H1 (cell line): Measurements from ENCODE around the gene HMCN2. TPM values are rescaled to one million over a fixed set of nuclear protein-coding genes. Genes with fewer than 3 reads are reported as not detected.

Source experiments
- CTCF ChIA-PET: fragments of 300-600 bp; sonication (Branson Sonifier 250); formaldehyde crosslinking; loops from one replicate; lab custom pipeline; 2021; ENCODE audit not compliant: partially characterized antibody; lab: Charles Lee
- POLR2A ChIA-PET: fragments of 300-600 bp; sonication (Branson Sonifier 250); formaldehyde crosslinking; loops from one replicate; lab custom pipeline; 2021; ENCODE audit warnings: inconsistent platforms; ENCODE audit not compliant: partially characterized antibody; lab: Charles Lee
- DNase-seq, 2 experiments: peaks; one replicate each; pipeline versions ENCODE4 v3.0.0 to v3.0.0-alpha.2; 2010 to 2022; ENCODE audit warnings: low spot score in 2 of 2, low read depth in 1 of 2, mixed read lengths in 1 of 2
- FAIRE-seq: peaks from 2 replicates; lab custom pipeline; 2011; peaks lifted over from hg19 to GRCh38; lab: Jason Lieb, UNC
- H2AFZ ChIP-seq: 2 replicates; pipeline ENCODE4 v1.8.1; 2012; ENCODE audit warnings: low read length, inconsistent platforms
- H2AK5ac ChIP-seq: 2 replicates; pipeline ENCODE4 v1.6.1; 2013; ENCODE audit warnings: low read depth, low read length
- H2BK120ac ChIP-seq: replicated peaks from 2 replicates; pipeline ENCODE3; 2013; ENCODE audit warnings: low read depth, low read length, inconsistent platforms
- H2BK12ac ChIP-seq: 2 replicates; pipeline ENCODE4 v1.6.1; 2013; ENCODE audit warnings: low read depth, low read length
- H2BK15ac ChIP-seq: 2 replicates; pipeline ENCODE4 v1.6.1; 2013; ENCODE audit warnings: low read length
- H2BK20ac ChIP-seq: 2 replicates; pipeline ENCODE4 v1.6.1; 2013; ENCODE audit warnings: low read length
- H2BK5ac ChIP-seq: 2 replicates; pipeline ENCODE4 v1.6.1; 2013; ENCODE audit warnings: low read depth, low read length
- H3K14ac ChIP-seq: 2 replicates; pipeline ENCODE4 v1.6.1; 2013; ENCODE audit warnings: inconsistent platforms; ENCODE audit not compliant: insufficient read length
- H3K18ac ChIP-seq: 2 replicates; pipeline ENCODE4 v1.6.1; 2013; ENCODE audit warnings: low read length; ENCODE audit errors: extremely low read depth
- H3K23ac ChIP-seq: 2 replicates; pipeline ENCODE4 v1.6.1; 2013; ENCODE audit warnings: inconsistent platforms; ENCODE audit not compliant: insufficient read length
- H3K23me2 ChIP-seq: 2 replicates; pipeline ENCODE4 v1.6.1; 2013; ENCODE audit warnings: low read depth, low read length
- H3K27ac ChIP-seq: 2 replicates; pipeline ENCODE4 v1.6.1; 2011; ENCODE audit warnings: low read depth, low read length, inconsistent platforms
- H3K27me3 ChIP-seq, 4 experiments: replicated peaks in 1 of 4; 1 replicate in 1 of 4; 2 replicates in 3 of 4; pipeline versions ENCODE4 v1.6.1 to v1.8.1; 2011 to 2013; ENCODE audit warnings: low read length in 3 of 4, mild to moderate bottlenecking in 3 of 4, inconsistent platforms in 2 of 4, mixed read lengths in 2 of 4, moderate library complexity in 1 of 4; ENCODE audit not compliant: control insufficient read depth in 3 of 4, insufficient read depth in 3 of 4; ENCODE audit errors: extremely low read depth in 1 of 4
- H3K36me3 ChIP-seq, 4 experiments: 2 replicates each; pipeline versions ENCODE4 v1.6.1 to v1.8.1; 2011 to 2013; ENCODE audit warnings: mild to moderate bottlenecking in 4 of 4, low read length in 3 of 4, moderate library complexity in 2 of 4, control low read depth in 1 of 4, inconsistent platforms in 1 of 4; ENCODE audit not compliant: insufficient read depth in 4 of 4, control insufficient read depth in 2 of 4
- H3K4ac ChIP-seq: replicated peaks from 2 replicates; pipeline ENCODE3; 2013; ENCODE audit warnings: low read length, low read depth, mixed read lengths, inconsistent platforms; ENCODE audit not compliant: insufficient read length
- H3K4me1 ChIP-seq, 4 experiments: replicated peaks in 1 of 4; 1 replicate in 1 of 4; 2 replicates in 3 of 4; pipeline versions ENCODE4 v1.6.1 to v1.8.1; 2011 to 2013; ENCODE audit warnings: low read length in 3 of 4, inconsistent platforms in 2 of 4, mixed read lengths in 1 of 4; ENCODE audit not compliant: insufficient read depth in 4 of 4, control insufficient read depth in 3 of 4
- H3K4me2 ChIP-seq, 2 experiments: 2 replicates each; pipeline versions ENCODE4 v1.6.1 to v1.8.1; 2011 to 2013; ENCODE audit warnings: low read depth in 2 of 2, low read length in 2 of 2, control low read depth in 1 of 2, inconsistent platforms in 1 of 2, mild to moderate bottlenecking in 1 of 2; ENCODE audit not compliant: insufficient read depth in 1 of 2
- H3K4me3 ChIP-seq, 4 experiments: fragments of 200-600, 300-600 bp in 1 of 4; sonication (generic), shearing (Covaris generic), sonication (Bioruptor Twin) in 1 of 4; 2 replicates each; pipeline versions ENCODE4 v1.5.1 to v1.8.1; 2011 to 2016; ENCODE audit warnings: low read length in 4 of 4, low read depth in 3 of 4, control low read depth in 2 of 4, inconsistent platforms in 2 of 4, mild to moderate bottlenecking in 2 of 4, mixed read lengths in 1 of 4, moderate library complexity in 1 of 4; ENCODE audit not compliant: insufficient read depth in 2 of 4; ENCODE audit errors: extremely low read depth in 1 of 4
- H3K56ac ChIP-seq: replicated peaks from 2 replicates; pipeline ENCODE3; 2013; ENCODE audit warnings: low read depth, mild to moderate bottlenecking, mixed read lengths, low read length, inconsistent platforms; ENCODE audit not compliant: insufficient read length
- H3K79me1 ChIP-seq: 2 replicates; pipeline ENCODE4 v1.6.1; 2013; ENCODE audit warnings: low read depth, low read length, control low read depth
- H3K79me2 ChIP-seq, 2 experiments: 2 replicates each; pipeline versions ENCODE4 v1.6.1 to v1.8.1; 2012 to 2013; ENCODE audit warnings: low read length in 2 of 2, mild to moderate bottlenecking in 2 of 2, inconsistent platforms in 1 of 2; ENCODE audit not compliant: insufficient read depth in 2 of 2, control insufficient read depth in 1 of 2
- H3K9ac ChIP-seq, 4 experiments: replicated peaks in 1 of 4; 1 replicate in 1 of 4; 2 replicates in 3 of 4; pipeline versions ENCODE4 v1.6.1 to v1.8.1; 2011 to 2013; ENCODE audit warnings: low read depth in 3 of 4, low read length in 3 of 4, control low read depth in 2 of 4, mild to moderate bottlenecking in 2 of 4, moderate library complexity in 2 of 4, inconsistent platforms in 1 of 4; ENCODE audit errors: extremely low read depth in 1 of 4
- H3K9me3 ChIP-seq, 2 experiments: 2 replicates each; pipeline versions ENCODE4 v1.6.1 to v1.8.1; 2012 to 2013; ENCODE audit warnings: mild to moderate bottlenecking in 2 of 2, moderate library complexity in 2 of 2, control low read depth in 1 of 2, inconsistent platforms in 1 of 2, low read depth in 1 of 2, low read length in 1 of 2, mixed read lengths in 1 of 2; ENCODE audit not compliant: insufficient read depth in 2 of 2
- H4K20me1 ChIP-seq, 2 experiments: replicated peaks in 1 of 2; 2 replicates each; pipeline versions ENCODE3 to v1.8.1; 2011 to 2013; ENCODE audit warnings: inconsistent platforms in 2 of 2, low read length in 2 of 2, mild to moderate bottlenecking in 1 of 2; ENCODE audit not compliant: insufficient read depth in 2 of 2, control insufficient read depth in 1 of 2
- H4K5ac ChIP-seq: 2 replicates; pipeline ENCODE4 v1.6.1; 2013; ENCODE audit warnings: low read length, low read depth, mixed read lengths, inconsistent platforms; ENCODE audit not compliant: insufficient read length
- H4K8ac ChIP-seq: 2 replicates; pipeline ENCODE4 v1.8.0; 2013; ENCODE audit warnings: mild to moderate bottlenecking, moderate library complexity, low read length, inconsistent platforms; ENCODE audit not compliant: insufficient read depth; ENCODE audit errors: extremely low read depth
- H4K91ac ChIP-seq: replicated peaks from 2 replicates; pipeline ENCODE3; 2013; ENCODE audit warnings: low read length, mixed read lengths, inconsistent platforms; ENCODE audit not compliant: insufficient read length
- ATF3 ChIP-seq: IDR thresholded peaks from 2 replicates; pipeline ENCODE4 v1.6.1; 2011; ENCODE audit warnings: low read depth, mild to moderate bottlenecking, low read length; ENCODE audit not compliant: insufficient read depth
- BCL11A ChIP-seq, 2 experiments: IDR thresholded peaks; one replicate each; pipeline ENCODE4 v1.6.1; 2011; ENCODE audit warnings: low read depth in 2 of 2, low read length in 2 of 2, mild to moderate bottlenecking in 2 of 2
- CEBPB ChIP-seq: IDR thresholded peaks from 2 replicates; pipeline ENCODE4 v1.6.1; 2012; ENCODE audit warnings: low read depth, low read length
- KDM4A ChIP-seq: IDR thresholded peaks from one replicate; pipeline ENCODE4 v1.7.1; 2012; ENCODE audit warnings: low read depth, mild to moderate bottlenecking, moderate library complexity, low read length, inconsistent platforms; ENCODE audit not compliant: severe bottlenecking
- NANOG ChIP-seq: IDR thresholded peaks from 2 replicates; pipeline ENCODE4 v1.6.1; 2011; ENCODE audit warnings: low read length, low read depth, mild to moderate bottlenecking, inconsistent platforms; ENCODE audit not compliant: insufficient read depth, poor library complexity, severe bottlenecking
- NRF1 ChIP-seq: IDR thresholded peaks from 2 replicates; pipeline ENCODE4 v1.6.1; 2011; ENCODE audit warnings: mild to moderate bottlenecking, low read depth, low read length, improper control_type of control experiment
- RFX5 ChIP-seq: IDR thresholded peaks from 2 replicates; pipeline ENCODE4 v1.6.1; 2011; ENCODE audit warnings: low read depth, low read length, improper control_type of control experiment, borderline replicate concordance
- RNF2 ChIP-seq: fragments of 200-900, 300-1000 bp; sonication (generic); IDR thresholded peaks from 2 replicates; pipeline ENCODE4 v1.7.1; 2016; ENCODE audit warnings: borderline replicate concordance, low read depth, mild to moderate bottlenecking, antibody characterized with exemption, low read length; ENCODE audit not compliant: poor library complexity, severe bottlenecking; ENCODE audit errors: missing control alignments
- RXRA ChIP-seq: IDR thresholded peaks from 2 replicates; pipeline ENCODE4 v1.6.1; 2011; ENCODE audit warnings: low read depth, mild to moderate bottlenecking, low read length, moderate library complexity; ENCODE audit not compliant: insufficient read depth
- SIRT6 ChIP-seq: IDR thresholded peaks from one replicate; pipeline ENCODE4 v1.7.1; 2012; ENCODE audit warnings: low read length, inconsistent platforms
- SP1 ChIP-seq: IDR thresholded peaks from 2 replicates; pipeline ENCODE4 v1.6.1; 2011; ENCODE audit warnings: low read depth, low read length
- WGBS, 2 experiments: shearing (Covaris generic) in 1 of 2; methylation state at CpG; one replicate each; pipeline versions ENCODE4 v1.1.6 to v1.1.7; 2013 to 2015; ENCODE audit warnings: low lambda C conversion rate in 2 of 2, mixed read lengths in 2 of 2, inconsistent platforms in 1 of 2, low coverage in 1 of 2, missing lambda C conversion rate in 1 of 2; ENCODE audit not compliant: insufficient replicate concordance in 2 of 2, insufficient coverage in 1 of 2, insufficient read length in 1 of 2; ENCODE audit errors: extremely low coverage in 1 of 2, missing lambda C conversion rate in 1 of 2; 5-methylcytosine and 5-hydroxymethylcytosine counted together
- polyA plus RNA-seq, 7 experiments: library from polyadenylated mRNA; depleted of rRNA in 3 of 7; stranded (reverse) in 5 of 7; unstranded in 2 of 7; fragments of >200 nt in 5 of 7; fragments of 200-250 nt in 2 of 7; gene quantifications; 1 replicate in 5 of 7; 2 replicates in 1 of 7; 4 replicates in 1 of 7; pipeline versions ENCODE4 v1.2.1 to v1.2.3, GENCODE V29; 2011 to 2013; ENCODE audit warnings: missing spikeins in 2 of 7, mixed read lengths in 2 of 7
- total RNA-seq: library from RNA; stranded (reverse); fragmentation: NEBNext Ultra II Directional; extraction: Animal tissue kit (Norgen Biotek cat#: 25700); gene quantifications from 2 replicates; pipeline ENCODE4 v1.2.1, GENCODE V29; 2021

HMCN2 gene
- total and polyA plus RNA-seq, 2 of the 8 experiments (the other 6 are each of a cell fraction or from before 2014, with no cell fraction given), result 5.0 to 9.1 TPM

- Histone ChIP-seq H3K23me2 (no peaks in the 10 kb centered on the region), H2BK12ac (no peak overlapping the region), H3K56ac (no peak overlapping the region), H3K79me2 (no peaks in the 10 kb centered on the region), H2BK120ac (no peak overlapping the region), H2BK5ac (no peak overlapping the region; the same call in 1 of the 2 replicates), H3K23ac (no peak overlapping the region), H3K9me3 (no peaks in the 10 kb centered on the region), H2BK15ac (no peak overlapping the region), H3K9ac (no peak overlapping the region), H3K36me3 (0 out of 8 replicates have a peak, but pooled peaks cover 0 to 3% (median 0%) of the 10 kb centered on the region in 4 experiments), H3K27me3 (no peaks in the 10 kb centered on the region), H2BK20ac (no peak overlapping the region), H3K4ac (no peak overlapping the region), H4K8ac (peak overlapping the region; percentile 43; the same call in 1 of the 2 replicates), H3K4me2 (no peak overlapping the region), H3K18ac (no peak overlapping the region), H2AK5ac (no peak overlapping the region), H4K20me1 (no peaks in the 10 kb centered on the region), H3K4me1 (peaks cover 0 to 15% (median 7%) of the 10 kb centered on the region in 4 experiments; a peak in 5 of 7 replicates), H2AFZ (no peak overlapping the region), H3K14ac (no peak overlapping the region), H3K4me3 (no peak overlapping the region), H3K27ac (no peak overlapping the region), H4K5ac (no peak overlapping the region), H4K91ac (no peak overlapping the region), H3K79me1 (no peaks in the 10 kb centered on the region)
- ChIA-PET POLR2A (interaction anchor here (1.3 kb wide), 1 partner anchor 13 kb away, joined by 3 read pairs; no protein-coding TSS in a partner anchor), CTCF (interaction anchor here (1.0 to 2.2 kb wide), 5 partner anchors 13 to 183 kb away, joined by 3 to 6 read pairs (median 4); no protein-coding TSS in a partner anchor)
- no peak for FAIRE-seq
- DNase-seq, result no peak
- WGBS, 2 experiments, result 90% methylated on average over 12 of the region's 12 CpGs; no CpG with 5 or more reads in 1 of the 2 experiments
- TF ChIP-seq RXRA, result no peak
- no peak for TF ChIP-seq BCL11A (IDR thresholded peaks at IDR 0.05; ENCODE audit: low read depth in 2 of 2, low read length in 2 of 2)
- no peak for TF ChIP-seq SIRT6
- TF ChIP-seq NRF1, result no peak
- TF ChIP-seq SP1, result no peak
- TF ChIP-seq CEBPB, result no peak
- no peak for TF ChIP-seq NANOG
- no peak for TF ChIP-seq RFX5
- no peak for TF ChIP-seq ATF3
- TF ChIP-seq RNF2, result no peak
- TF ChIP-seq KDM4A, result no peak
Measured at GRCh38 chr9:130289711-130290241, 24.2 kb downstream of the HMCN2 start.
